ENCODE measurements around the gene SUSD5.

DNA sequence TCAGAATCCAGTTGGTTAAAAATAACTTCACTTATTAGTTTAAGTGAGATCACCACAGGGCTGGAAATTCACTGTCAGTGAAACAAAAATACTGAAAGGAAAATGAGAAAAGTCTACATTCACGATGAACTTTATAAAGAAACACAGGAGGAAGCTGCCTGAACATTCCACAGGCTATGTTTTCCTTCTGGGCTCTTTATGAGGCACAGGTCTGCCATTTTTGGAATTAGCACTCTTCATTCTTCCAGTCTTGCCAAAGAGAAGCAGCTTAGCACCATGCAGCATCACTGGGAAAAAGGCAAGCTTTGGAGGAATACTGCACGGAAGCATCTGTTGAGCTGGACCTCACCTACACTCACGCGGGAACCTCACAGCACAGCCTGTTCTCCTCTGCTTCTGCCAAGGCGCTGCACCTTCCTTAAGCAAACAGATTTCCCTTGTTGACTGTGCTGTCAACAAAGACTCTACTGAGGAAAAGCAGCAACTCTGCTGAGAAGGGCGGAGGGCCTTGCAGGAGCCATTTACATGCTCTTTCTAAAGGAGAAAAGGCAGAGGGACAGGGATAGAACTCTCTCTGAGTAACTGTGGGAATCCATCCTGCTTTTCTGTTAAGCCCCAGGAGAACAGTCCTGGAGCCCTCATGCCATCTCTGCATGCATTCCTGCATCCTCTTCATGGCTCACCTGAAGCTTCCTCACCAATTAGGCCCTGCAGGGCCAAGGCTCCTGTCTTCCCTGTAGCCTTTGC lies 15.7 kb downstream of the SUSD5 start:
- TF ChIP-seq CTCF (IDR thresholded peaks at IDR 0.05; ENCODE audit: insufficient read depth, low read length, poor library complexity, severe bottlenecking) (no peak), EZH2phosphoT487 (conservative IDR thresholded peaks at IDR 0.05; ENCODE audit: low read length) (no peak)

Measured in SU-DHL-6 (cell line).